ENCODE results near the gene LINGO3. TPM values are rescaled to one million over a fixed set of nuclear protein-coding genes. Genes with fewer than 3 reads are reported as not detected.

LINGO3 gene
- total and polyA plus RNA-seq, 2 donors (not counting 1 experiment from before 2014, with no cell fraction given), result 1.1 to 3.9 TPM

GRCh38 chr19:2315121-2315817, 7.3 kb upstream of the LINGO3 start:
- H3K4me3 Mint-ChIP-seq, result peak overlapping the region; percentile 74
- CTCF ChIA-PET, result interaction anchor here (0.7 to 2.9 kb wide), 22 partner anchors 9 to 379 kb away, joined by 3 to 43 read pairs (median 5); partner anchors contain the start of genes AP3D1, LSM7, PLEKHJ1 and SF3A2
- POLR2A ChIA-PET, result interaction anchor here (0.6 to 5.0 kb wide), 14 partner anchors 9 to 410 kb away, joined by 3 to 35 read pairs (median 6); partner anchors contain the start of genes LSM7 and SPPL2B
- H3K27ac Mint-ChIP-seq, result peak overlapping the region; percentile 93
- H3K79me2 ChIP-seq (ENCODE audit: control insufficient read depth, insufficient read depth, low read length), result peaks cover 3% of the 10 kb centered on the region
- peaks cover 3% of the 10 kb centered on the region for H3K9me3 Mint-ChIP-seq (ENCODE audit: insufficient read depth)
- peaks cover 0 to 12% (median 4%) of the 10 kb centered on the region in 4 experiments for H3K27me3 ChIP-seq (replicated peaks in 1 of 4; ENCODE audit: control extremely low read depth in 1 of 4, control insufficient read depth in 3 of 4, insufficient read depth in 4 of 4, low read length in 3 of 4)
- H3K9me3 ChIP-seq (ENCODE audit: control extremely low read depth in 1 of 3, control insufficient read depth in 2 of 3, insufficient read depth in 1 of 3, low read length in 2 of 3), result peaks cover 3 to 20% (median 8%) of the 10 kb centered on the region in 3 donors
- TF ChIP-seq EZH2 (IDR thresholded peaks at IDR 0.05; ENCODE audit: borderline replicate concordance, insufficient read depth, low read depth, low read length, poor library complexity, severe bottlenecking), result no peak
- TF ChIP-seq CTCF (IDR thresholded peaks at IDR 0.05), result no peak
- WGBS (ENCODE audit: insufficient coverage), result 77% methylated on average over 4 of the region's 7 CpGs
- intact Hi-C loops (cut with micrococcal nuclease), result loop anchor here (5.0 to 10.0 kb wide), 2 partner anchors 38 to 160 kb away; partner anchors contain the start of gene AP3D1
- H3K4me1 Mint-ChIP-seq, result peaks cover 51% of the 10 kb centered on the region
- no peaks in the 10 kb centered on the region for H3K27me3 Mint-ChIP-seq
- H3K27ac ChIP-seq (ENCODE audit: low read length in 2 of 2), result peak overlapping the region; percentile 62 to 75
- no peaks in the 10 kb centered on the region for H4K20me1 ChIP-seq (ENCODE audit: control insufficient read depth, insufficient read depth, low read length, poor library complexity, severe bottlenecking)
- H3K36me3 ChIP-seq (replicated peaks in 1 of 2; ENCODE audit: control extremely low read depth in 1 of 2, control insufficient read depth in 1 of 2, extremely low read depth in 1 of 2, insufficient read depth in 2 of 2, low read length in 1 of 2), result no peaks in the 10 kb centered on the region
- no peak overlapping the region for H3K4me3 ChIP-seq (ENCODE audit: control extremely low read depth in 1 of 5, extremely low read depth in 1 of 5, insufficient read depth in 1 of 5, low read depth in 2 of 5, low read length in 4 of 5)
- DNase-seq, result no peak
- peak overlapping the region; percentile 31 for H3K9ac ChIP-seq (ENCODE audit: low read length)
- H2AFZ ChIP-seq (ENCODE audit: insufficient read depth, low read depth, low read length, poor library complexity, severe bottlenecking), result peak overlapping the region; percentile 60
- peaks cover 46 to 55% of the 10 kb centered on the region in 2 donors for H3K4me1 ChIP-seq (ENCODE audit: control insufficient read depth in 2 of 2, insufficient read depth in 2 of 2, low read length in 2 of 2)
- peak overlapping the region; percentile 63 for H3K4me2 ChIP-seq (replicated peaks; ENCODE audit: low read depth, low read length, poor library complexity, severe bottlenecking)
- no peak for ATAC-seq (ENCODE audit: low read depth)
